ENCODE measurements around the gene ERCC5.

ERCC5 gene

GRCh38 chr13:102907016-102907756 is 61.4 kb downstream of the ERCC5 start:
- H3K27me3 ChIP-seq (ENCODE audit: insufficient read depth, low read length) = peaks cover 30% of the 10 kb centered on the region; the same call in 1 of the 2 replicates
- H3K4me3 ChIP-seq (ENCODE audit: low read depth, low read length) = no peak overlapping the region
- H3K4me1 ChIP-seq (ENCODE audit: control insufficient read depth, insufficient read depth, low read length, unreplicated experiment) = no peaks in the 10 kb centered on the region
- H2AFZ ChIP-seq (ENCODE audit: low read length, unreplicated experiment) = no peak overlapping the region
- H3K36me3 ChIP-seq (ENCODE audit: insufficient read depth, low read length) = no peaks in the 10 kb centered on the region
- H3K79me2 ChIP-seq (ENCODE audit: control insufficient read depth, insufficient read depth, low read length, unreplicated experiment) = no peaks in the 10 kb centered on the region
- no peak overlapping the region for H3K27ac ChIP-seq (ENCODE audit: low read depth, low read length)

DNA sequence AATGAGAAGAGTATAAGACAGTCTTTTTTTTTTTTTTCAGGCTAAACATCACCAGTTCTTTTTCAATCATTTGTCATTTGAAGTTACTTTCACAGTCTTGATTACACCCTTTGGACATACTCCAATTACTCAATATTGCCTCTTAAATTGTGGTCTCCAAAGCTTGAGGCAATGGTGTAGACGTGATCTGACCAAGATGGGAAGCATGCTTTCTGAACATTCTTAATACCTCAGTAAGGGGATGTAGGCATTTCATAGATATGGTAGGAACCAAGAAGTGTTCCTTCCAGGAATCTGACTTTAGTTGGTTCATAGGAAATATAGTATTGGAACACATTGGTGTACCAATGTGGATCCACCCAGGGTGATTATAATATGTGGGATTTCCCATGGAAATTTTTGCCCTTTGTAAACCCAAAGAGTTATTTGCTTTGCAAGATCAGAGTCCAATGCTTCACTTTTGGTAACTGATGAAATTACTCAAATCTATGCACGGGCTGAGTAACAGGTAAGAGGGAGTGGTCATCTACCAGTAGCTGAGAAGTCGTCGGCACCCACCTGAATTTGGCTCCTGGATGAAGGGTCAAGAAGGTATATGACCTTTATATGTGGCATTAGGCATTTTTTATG is 62.2 kb downstream of the ERCC5 start:
- Histone ChIP-seq H3K4me3 (ENCODE audit: low read depth, low read length) (no peak overlapping the region), H3K4me1 (ENCODE audit: control insufficient read depth, insufficient read depth, low read length, unreplicated experiment) (no peaks in the 10 kb centered on the region), H3K79me2 (ENCODE audit: control insufficient read depth, insufficient read depth, low read length, unreplicated experiment) (no peaks in the 10 kb centered on the region)

GRCh38 chr13:102909971-102910370 is 64.1 kb downstream of the ERCC5 start:
- Histone ChIP-seq H3K79me2 (ENCODE audit: control insufficient read depth, insufficient read depth, low read length, unreplicated experiment) (no peaks in the 10 kb centered on the region), H2AFZ (ENCODE audit: low read length, unreplicated experiment) (no peak overlapping the region), H3K4me1 (ENCODE audit: control insufficient read depth, insufficient read depth, low read length, unreplicated experiment) (no peaks in the 10 kb centered on the region), H3K27me3 (ENCODE audit: insufficient read depth, low read length) (peaks cover 42% of the 10 kb centered on the region), H3K4me3 (ENCODE audit: low read depth, low read length) (no peak overlapping the region), H3K36me3 (ENCODE audit: insufficient read depth, low read length) (no peaks in the 10 kb centered on the region), H3K27ac (ENCODE audit: low read depth, low read length) (no peak overlapping the region)

More for the DNA sequence above, 62.2 kb downstream of the ERCC5 start:
- Histone ChIP-seq H3K27me3 (ENCODE audit: insufficient read depth, low read length) (peaks cover 30% of the 10 kb centered on the region; the same call in 1 of the 2 replicates), H2AFZ (ENCODE audit: low read length, unreplicated experiment) (no peak overlapping the region), H3K27ac (ENCODE audit: low read depth, low read length) (no peak overlapping the region), H3K36me3 (ENCODE audit: insufficient read depth, low read length) (no peaks in the 10 kb centered on the region)

GRCh38 chr13:102911336-102911735 is 65.5 kb downstream of the ERCC5 start:
- no peak overlapping the region for H3K27ac ChIP-seq (ENCODE audit: low read depth, low read length)
- H3K36me3 ChIP-seq (ENCODE audit: insufficient read depth, low read length) = no peaks in the 10 kb centered on the region
- H3K79me2 ChIP-seq (ENCODE audit: control insufficient read depth, insufficient read depth, low read length, unreplicated experiment) = no peaks in the 10 kb centered on the region
- no peak overlapping the region for H2AFZ ChIP-seq (ENCODE audit: low read length, unreplicated experiment)
- no peaks in the 10 kb centered on the region for H3K4me1 ChIP-seq (ENCODE audit: control insufficient read depth, insufficient read depth, low read length, unreplicated experiment)
- peaks cover 46% of the 10 kb centered on the region for H3K27me3 ChIP-seq (ENCODE audit: insufficient read depth, low read length)
- no peak overlapping the region for H3K4me3 ChIP-seq (ENCODE audit: low read depth, low read length)

DNA sequence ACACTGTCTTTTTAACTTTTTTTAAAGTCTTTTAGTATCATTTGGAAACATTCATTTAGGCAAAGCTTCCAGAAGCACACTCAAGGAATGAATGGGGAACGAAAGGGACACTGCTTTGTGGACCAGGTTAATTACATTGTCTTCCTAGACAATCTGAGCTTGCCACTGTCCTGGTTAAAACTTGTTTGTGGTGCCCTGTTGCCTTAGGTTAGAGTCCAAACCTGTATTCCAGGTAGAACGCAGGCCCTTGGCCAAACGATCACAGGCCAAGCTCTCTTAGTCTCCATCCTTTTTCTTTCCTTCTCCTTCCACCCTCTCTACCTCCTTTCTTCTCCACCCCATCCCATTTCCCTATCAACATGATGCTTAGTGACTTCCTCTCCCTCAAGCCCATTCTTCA is 66.8 kb downstream of the ERCC5 start:
- Histone ChIP-seq H3K27me3 (ENCODE audit: insufficient read depth, low read length) (peaks cover 39% of the 10 kb centered on the region), H3K36me3 (ENCODE audit: insufficient read depth, low read length) (no peaks in the 10 kb centered on the region), H2AFZ (ENCODE audit: low read length, unreplicated experiment) (no peak overlapping the region), H3K4me1 (ENCODE audit: control insufficient read depth, insufficient read depth, low read length, unreplicated experiment) (no peaks in the 10 kb centered on the region), H3K4me3 (ENCODE audit: low read depth, low read length) (no peak overlapping the region), H3K79me2 (ENCODE audit: control insufficient read depth, insufficient read depth, low read length, unreplicated experiment) (no peaks in the 10 kb centered on the region), H3K27ac (ENCODE audit: low read depth, low read length) (no peak overlapping the region)

GRCh38 chr13:102913914-102914313 is 68.1 kb downstream of the ERCC5 start:
- H2AFZ ChIP-seq (ENCODE audit: low read length, unreplicated experiment) = no peak overlapping the region
- no peaks in the 10 kb centered on the region for H3K4me1 ChIP-seq (ENCODE audit: control insufficient read depth, insufficient read depth, low read length, unreplicated experiment)
- H3K4me3 ChIP-seq (ENCODE audit: low read depth, low read length) = no peak overlapping the region
- H3K27me3 ChIP-seq (ENCODE audit: insufficient read depth, low read length) = peaks cover 35% of the 10 kb centered on the region
- H3K36me3 ChIP-seq (ENCODE audit: insufficient read depth, low read length) = no peaks in the 10 kb centered on the region
- no peak overlapping the region for H3K27ac ChIP-seq (ENCODE audit: low read depth, low read length)
- no peaks in the 10 kb centered on the region for H3K79me2 ChIP-seq (ENCODE audit: control insufficient read depth, insufficient read depth, low read length, unreplicated experiment)

GRCh38 chr13:102914339-102914930 is 68.6 kb downstream of the ERCC5 start:
- Histone ChIP-seq H3K36me3 (ENCODE audit: insufficient read depth, low read length) (no peaks in the 10 kb centered on the region), H2AFZ (ENCODE audit: low read length, unreplicated experiment) (no peak overlapping the region), H3K4me3 (ENCODE audit: low read depth, low read length) (no peak overlapping the region), H3K27me3 (ENCODE audit: insufficient read depth, low read length) (peaks cover 40% of the 10 kb centered on the region), H3K4me1 (ENCODE audit: control insufficient read depth, insufficient read depth, low read length, unreplicated experiment) (no peaks in the 10 kb centered on the region), H3K79me2 (ENCODE audit: control insufficient read depth, insufficient read depth, low read length, unreplicated experiment) (no peaks in the 10 kb centered on the region), H3K27ac (ENCODE audit: low read depth, low read length) (no peak overlapping the region)

DNA sequence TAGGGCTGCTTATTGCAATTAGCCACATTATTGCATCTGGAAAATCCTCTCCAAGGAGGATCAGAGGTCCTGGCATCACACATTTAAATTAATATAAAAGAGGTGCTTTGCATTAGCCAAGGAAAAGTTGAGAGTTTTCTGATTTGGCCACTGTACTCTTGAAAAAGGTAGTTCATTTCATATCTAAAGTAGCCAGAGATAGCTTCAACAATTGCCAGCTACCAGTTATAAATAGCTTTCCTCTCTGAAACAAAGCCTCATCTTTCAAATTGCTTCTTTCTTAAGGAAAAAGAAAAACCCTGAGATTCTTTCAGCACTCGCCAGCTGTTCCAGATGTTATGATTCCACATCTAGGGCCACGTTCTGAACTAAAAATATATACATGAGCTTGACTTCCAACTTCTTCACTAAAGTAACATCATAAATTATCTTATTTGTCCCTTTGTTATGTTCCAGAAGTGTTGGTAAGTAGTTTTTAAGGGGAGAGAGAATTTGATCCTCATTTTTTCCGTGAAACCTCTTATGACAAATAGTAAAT is 69.6 kb downstream of the ERCC5 start:
- Histone ChIP-seq H3K27ac (ENCODE audit: low read depth, low read length) (no peak overlapping the region), H3K79me2 (ENCODE audit: control insufficient read depth, insufficient read depth, low read length, unreplicated experiment) (no peaks in the 10 kb centered on the region), H2AFZ (ENCODE audit: low read length, unreplicated experiment) (no peak overlapping the region), H3K27me3 (ENCODE audit: insufficient read depth, low read length) (peaks cover 49% of the 10 kb centered on the region), H3K4me1 (ENCODE audit: control insufficient read depth, insufficient read depth, low read length, unreplicated experiment) (no peaks in the 10 kb centered on the region), H3K36me3 (ENCODE audit: insufficient read depth, low read length) (no peaks in the 10 kb centered on the region), H3K4me3 (ENCODE audit: low read depth, low read length) (no peak overlapping the region)

- Histone ChIP-seq H3K27me3 (ENCODE audit: insufficient read depth, low read length) (peaks cover 57% of the 10 kb centered on the region), H3K27ac (ENCODE audit: low read depth, low read length) (no peak overlapping the region), H3K79me2 (ENCODE audit: control insufficient read depth, insufficient read depth, low read length, unreplicated experiment) (no peaks in the 10 kb centered on the region), H3K36me3 (ENCODE audit: insufficient read depth, low read length) (no peaks in the 10 kb centered on the region), H3K4me3 (ENCODE audit: low read depth, low read length) (no peak overlapping the region), H2AFZ (ENCODE audit: low read length, unreplicated experiment) (no peak overlapping the region), H3K4me1 (ENCODE audit: control insufficient read depth, insufficient read depth, low read length, unreplicated experiment) (no peaks in the 10 kb centered on the region)
These were observed 71.2 kb downstream of the ERCC5 start for GRCh38 chr13:102917019-102917418.

DNA sequence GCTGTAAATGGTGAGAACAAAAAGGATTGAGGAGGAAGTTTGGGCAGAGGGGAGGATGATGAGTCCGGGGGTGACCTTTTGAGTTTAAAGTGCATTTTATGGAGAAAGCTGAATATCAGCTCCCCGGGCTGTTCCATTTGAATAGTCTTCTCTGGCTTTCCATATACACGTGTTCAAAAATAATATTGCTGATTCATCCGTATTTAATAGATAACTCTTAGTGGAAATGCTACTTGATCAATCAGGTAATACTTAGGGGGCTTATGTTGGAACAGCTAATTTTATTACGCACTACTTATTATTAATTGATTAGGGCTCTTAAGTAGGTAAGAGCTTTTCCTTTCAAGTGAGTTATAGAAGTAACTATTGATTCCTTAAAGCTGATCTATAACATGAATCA is 76.4 kb downstream of the ERCC5 start:
- H3K27ac ChIP-seq (ENCODE audit: low read depth, low read length) = no peak overlapping the region
- H3K27me3 ChIP-seq (ENCODE audit: insufficient read depth, low read length) = peaks cover 47% of the 10 kb centered on the region
- no peaks in the 10 kb centered on the region for H3K36me3 ChIP-seq (ENCODE audit: insufficient read depth, low read length)
- no peak overlapping the region for H2AFZ ChIP-seq (ENCODE audit: low read length, unreplicated experiment)
- H3K79me2 ChIP-seq (ENCODE audit: control insufficient read depth, insufficient read depth, low read length, unreplicated experiment) = no peaks in the 10 kb centered on the region
- H3K4me1 ChIP-seq (ENCODE audit: control insufficient read depth, insufficient read depth, low read length, unreplicated experiment) = no peaks in the 10 kb centered on the region
- no peak overlapping the region for H3K4me3 ChIP-seq (ENCODE audit: low read depth, low read length)

Data from ACC112 (cell line).